CD4-positive, alpha-beta T cell (primary cell): Measurements from ENCODE around the gene MYO7B. TPM values are rescaled to one million over a fixed set of nuclear protein-coding genes. Genes with fewer than 3 reads are reported as not detected.

ENCODE experiments used
- ATAC-seq: fragments of 200-7000 bp; cut with Tn5 transposase; one replicate; pipeline ENCODE4 v1.10.0; 2022; ENCODE audit warnings: mild to moderate bottlenecking; ENCODE audit not compliant: poor library complexity
- CTCF ChIA-PET: fragments of 350-600 bp; sonication (Branson Sonifier 250); formaldehyde crosslinking; loops from one replicate; lab custom pipeline; 2021; ENCODE audit warnings: antibody characterized with exemption, inconsistent platforms; lab: Charles Lee
- POLR2A ChIA-PET: fragments of 350-600 bp; sonication (Branson Sonifier 250); formaldehyde crosslinking; loops from one replicate; lab custom pipeline; 2021; ENCODE audit warnings: antibody characterized with exemption, inconsistent platforms; lab: Charles Lee
- DNase-seq, 14 experiments: peaks; one replicate each; pipeline ENCODE4 v3.0.0-alpha.2; 2013 to 2020; ENCODE audit warnings: mixed read lengths in 2 of 14
- H3K27ac ChIP-seq, 2 donors: one replicate each; pipeline versions ENCODE4 v1.5.1 to v1.7.0; 2013; ENCODE audit warnings: low read length in 2 of 2, low read depth in 1 of 2, mild to moderate bottlenecking in 1 of 2
- H3K27me3 ChIP-seq, 2 experiments: 1 replicate in 1 of 2; 2 replicates in 1 of 2; pipeline versions ENCODE4 v1.6.1 to v1.7.0; 2013; ENCODE audit warnings: low read length in 2 of 2, control low read depth in 1 of 2, mild to moderate bottlenecking in 1 of 2, moderate library complexity in 1 of 2; ENCODE audit not compliant: insufficient read depth in 2 of 2, control insufficient read depth in 1 of 2
- H3K36me3 ChIP-seq: one replicate; pipeline ENCODE4 v1.6.1; 2013; ENCODE audit warnings: low read length, control low read depth; ENCODE audit not compliant: insufficient read depth
- H3K4me1 ChIP-seq: one replicate; pipeline ENCODE4 v1.6.1; 2013; ENCODE audit warnings: low read length, control low read depth; ENCODE audit not compliant: insufficient read depth
- H3K4me3 ChIP-seq: one replicate; pipeline ENCODE4 v1.5.1; 2013; ENCODE audit warnings: mild to moderate bottlenecking, low read length, moderate library complexity
- H3K9me3 ChIP-seq, 2 experiments: 1 replicate in 1 of 2; 2 replicates in 1 of 2; pipeline versions ENCODE4 v1.6.1 to v1.7.0; 2013; ENCODE audit warnings: low read length in 2 of 2, mild to moderate bottlenecking in 2 of 2, control low read depth in 1 of 2, moderate library complexity in 1 of 2; ENCODE audit not compliant: control insufficient read depth in 1 of 2, insufficient read depth in 1 of 2
- H3K27ac Mint-ChIP-seq: one replicate; pipeline ENCODE4 v1.8.0; 2020; ENCODE audit warnings: mixed read lengths
- H3K27me3 Mint-ChIP-seq: one replicate; pipeline ENCODE4 v1.8.0; 2021; ENCODE audit warnings: mixed read lengths
- H3K36me3 Mint-ChIP-seq: one replicate; pipeline ENCODE4 v1.8.0; 2021; ENCODE audit warnings: low read depth, mixed read lengths
- H3K4me1 Mint-ChIP-seq: one replicate; pipeline ENCODE4 v1.8.0; 2021; ENCODE audit warnings: low read depth, mixed read lengths
- H3K4me3 Mint-ChIP-seq: one replicate; pipeline ENCODE4 v1.8.0; 2020; ENCODE audit warnings: mild to moderate bottlenecking, mixed read lengths
- H3K9me3 Mint-ChIP-seq: one replicate; pipeline ENCODE4 v1.8.0; 2020; ENCODE audit warnings: mixed read lengths
- CTCF ChIP-seq: fragments of 200-600 bp; IDR thresholded peaks from one replicate; pipeline ENCODE4 v1.8.0; 2022; ENCODE audit warnings: antibody characterized with exemption, mild to moderate bottlenecking
- intact Hi-C, 2 experiments: fragments of 100-400 bp; cut with DNase I in 1 of 2; cut with micrococcal nuclease in 1 of 2; formaldehyde crosslinking; loops; one replicate each; pipeline versions ENCODE4 v1.15.1 to v1.9.0; 2023 to 2025; cut with DNase I, micrococcal nuclease
- total RNA-seq, 174 experiments: library from RNA in 2 of 174; stranded (reverse) in 2 of 174; gene quantifications; one replicate each; pipeline ENCODE4 v1.2.3 and lab custom pipeline; 2021 to 2026

The MYO7B gene
- total RNA-seq, 2 experiments from 2014 or later: 0.05 to 0.14 TPM

GRCh38 chr2:127657232-127657595, 121.7 kb downstream of the MYO7B start:
- Mint-ChIP-seq H3K4me1 (no peaks in the 10 kb centered on the region), H3K9me3 (no peaks in the 10 kb centered on the region), H3K27me3 (peaks cover 23% of the 10 kb centered on the region), H3K36me3 (no peaks in the 10 kb centered on the region), H3K4me3 (no peak overlapping the region), H3K27ac (no peak overlapping the region)
- CTCF ChIA-PET: no interaction called here
- ATAC-seq (no peak), DNase-seq (no peak)
- H3K4me1 ChIP-seq: no peaks in the 10 kb centered on the region
- no peak overlapping the region for H3K4me3 ChIP-seq
- intact Hi-C loops: no loop called here
- POLR2A ChIA-PET: no interaction called here
- no peak for TF ChIP-seq CTCF
- peaks cover 3 to 4% of the 10 kb centered on the region in 2 experiments for H3K27me3 ChIP-seq
- H3K9me3 ChIP-seq: peaks cover 0 to 8% of the 10 kb centered on the region in 2 experiments
- H3K27ac ChIP-seq: no peak overlapping the region
- no peaks in the 10 kb centered on the region for H3K36me3 ChIP-seq

- H3K4me1 ChIP-seq: no peaks in the 10 kb centered on the region
- H3K27me3 ChIP-seq: peaks cover 8% of the 10 kb centered on the region in 2 experiments
- Mint-ChIP-seq H3K27me3 (peaks cover 31% of the 10 kb centered on the region), H3K4me3 (no peak overlapping the region), H3K9me3 (no peaks in the 10 kb centered on the region), H3K36me3 (no peaks in the 10 kb centered on the region), H3K4me1 (no peaks in the 10 kb centered on the region), H3K27ac (no peak overlapping the region)
- ChIA-PET POLR2A (no interaction called here), CTCF (no interaction called here)
- intact Hi-C loops: no loop called here
- DNase-seq (no peak), ATAC-seq (no peak)
- H3K27ac ChIP-seq: no peak overlapping the region
- no peak overlapping the region for H3K4me3 ChIP-seq
- H3K36me3 ChIP-seq: no peaks in the 10 kb centered on the region
- no peak for TF ChIP-seq CTCF
- peaks cover 0 to 8% of the 10 kb centered on the region in 2 experiments for H3K9me3 ChIP-seq
These were observed 122.7 kb downstream of the MYO7B start for GRCh38 chr2:127658146-127658545.

- ATAC-seq (no peak), DNase-seq (peak in 1 of 14 experiments; percentile 3)
- peaks cover 11 to 14% of the 10 kb centered on the region in 2 experiments for H3K27me3 ChIP-seq
- peaks cover 0 to 8% of the 10 kb centered on the region in 2 experiments for H3K9me3 ChIP-seq
- H3K4me1 Mint-ChIP-seq: no peaks in the 10 kb centered on the region
- H3K27ac Mint-ChIP-seq: no peak overlapping the region
- H3K36me3 Mint-ChIP-seq: no peaks in the 10 kb centered on the region
- ChIA-PET POLR2A (no interaction called here), CTCF (no interaction called here)
- intact Hi-C loops: no loop called here
- no peak overlapping the region for H3K4me3 ChIP-seq
- no peaks in the 10 kb centered on the region for H3K4me1 ChIP-seq
- H3K27me3 Mint-ChIP-seq: peaks cover 38% of the 10 kb centered on the region
- H3K27ac ChIP-seq: no peak overlapping the region
- no peaks in the 10 kb centered on the region for H3K36me3 ChIP-seq
- TF ChIP-seq CTCF: no peak
- H3K4me3 Mint-ChIP-seq: no peak overlapping the region
- no peaks in the 10 kb centered on the region for H3K9me3 Mint-ChIP-seq
These were observed 123.3 kb downstream of the MYO7B start for GRCh38 chr2:127658641-127659407.
